ENCODE measurements around the gene CBARP.

Gene CBARP

GRCh38 chr19:1244693-1245451 lies 7.1 kb upstream of the CBARP start (continued):
- TF ChIP-seq ZNF518A (tag by site-specific recombination; conservative IDR thresholded peaks at IDR 0.05; ENCODE audit: low read depth), result no peak
- TF ChIP-seq ZNF433 (tag by site-specific recombination; IDR thresholded peaks at IDR 0.05; ENCODE audit: low read depth), result no peak
- TF ChIP-seq ZBTB1 (tag by site-specific recombination; IDR thresholded peaks at IDR 0.05), result no peak
- TF ChIP-seq ZBTB7A (tag by site-specific recombination; IDR thresholded peaks at IDR 0.05; ENCODE audit: low read depth), result no peak
- TF ChIP-seq ZNF792 (tag by site-specific recombination; IDR thresholded peaks at IDR 0.05), result no peak
- TF ChIP-seq ZNF391 (tag by site-specific recombination; IDR thresholded peaks at IDR 0.05; ENCODE audit: borderline replicate concordance, low read depth), result no peak
- no peak for TF ChIP-seq ZBTB17 (tag by site-specific recombination; IDR thresholded peaks at IDR 0.05)
- no peak for TF ChIP-seq ZIC2 (tag by site-specific recombination; IDR thresholded peaks at IDR 0.05)
- no peak for TF ChIP-seq ZNF639 (tag by site-specific recombination; IDR thresholded peaks at IDR 0.05)
- no peak for TF ChIP-seq ZNF350 (tag by site-specific recombination; IDR thresholded peaks at IDR 0.05)
- no peak for TF ChIP-seq ZNF645 (tag by site-specific recombination; IDR thresholded peaks at IDR 0.05)
- TF ChIP-seq ZNF670 (tag by site-specific recombination; IDR thresholded peaks at IDR 0.05; ENCODE audit: low read depth), result no peak
- no peak for TF ChIP-seq ZNF10 (tag by site-specific recombination; IDR thresholded peaks at IDR 0.05)
- TF ChIP-seq ZNF449 (tag by site-specific recombination; IDR thresholded peaks at IDR 0.05), result no peak
- TF ChIP-seq ZNF2 (tag by site-specific recombination; IDR thresholded peaks at IDR 0.05), result no peak
- no peak for TF ChIP-seq ZNF623 (tag by site-specific recombination; IDR thresholded peaks at IDR 0.05)
- no peak for TF ChIP-seq ZNF18 (tag by site-specific recombination; IDR thresholded peaks at IDR 0.05)
- TF ChIP-seq ZNF501 (tag by site-specific recombination; IDR thresholded peaks at IDR 0.05), result no peak
- TF ChIP-seq INSM2 (tag by site-specific recombination; IDR thresholded peaks at IDR 0.05), result no peak
- no peak for TF ChIP-seq BCL6B (tag by site-specific recombination; IDR thresholded peaks at IDR 0.05)
- TF ChIP-seq CTCF (tag by site-specific recombination; IDR thresholded peaks at IDR 0.05), result no peak
- no peak for TF ChIP-seq ZNF707 (tag by site-specific recombination; IDR thresholded peaks at IDR 0.05)
- no peak for TF ChIP-seq ZNF580 (tag by site-specific recombination; IDR thresholded peaks at IDR 0.05)

Data from HEK293 (cell line).